GM15510 (cell line): ENCODE data around the gene PCDHGA11.

Source experiments
- POLR2A ChIP-seq: IDR thresholded peaks from 3 replicates; pipeline ENCODE4 v1.6.1; 2011; ENCODE audit warnings: borderline replicate concordance; ENCODE audit not compliant: insufficient read length; ENCODE audit errors: extremely low read depth

The PCDHGA11 gene

DNA sequence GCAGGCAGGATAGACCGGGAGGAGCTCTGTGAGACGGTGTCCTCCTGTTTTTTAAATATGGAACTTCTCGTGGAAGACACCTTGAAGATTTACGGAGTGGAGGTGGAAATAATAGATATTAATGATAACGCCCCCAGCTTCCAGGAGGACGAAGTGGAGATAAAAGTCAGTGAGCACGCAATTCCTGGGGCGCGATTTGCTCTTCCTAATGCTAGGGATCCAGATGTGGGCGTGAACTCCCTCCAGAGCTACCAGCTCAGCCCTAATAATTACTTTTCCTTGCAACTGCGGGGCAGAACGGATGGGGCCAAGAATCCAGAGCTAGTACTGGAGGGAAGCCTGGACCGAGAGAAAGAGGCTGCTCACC, 621 bp downstream of the PCDHGA11 start:
- no peak for TF ChIP-seq POLR2A

DNA sequence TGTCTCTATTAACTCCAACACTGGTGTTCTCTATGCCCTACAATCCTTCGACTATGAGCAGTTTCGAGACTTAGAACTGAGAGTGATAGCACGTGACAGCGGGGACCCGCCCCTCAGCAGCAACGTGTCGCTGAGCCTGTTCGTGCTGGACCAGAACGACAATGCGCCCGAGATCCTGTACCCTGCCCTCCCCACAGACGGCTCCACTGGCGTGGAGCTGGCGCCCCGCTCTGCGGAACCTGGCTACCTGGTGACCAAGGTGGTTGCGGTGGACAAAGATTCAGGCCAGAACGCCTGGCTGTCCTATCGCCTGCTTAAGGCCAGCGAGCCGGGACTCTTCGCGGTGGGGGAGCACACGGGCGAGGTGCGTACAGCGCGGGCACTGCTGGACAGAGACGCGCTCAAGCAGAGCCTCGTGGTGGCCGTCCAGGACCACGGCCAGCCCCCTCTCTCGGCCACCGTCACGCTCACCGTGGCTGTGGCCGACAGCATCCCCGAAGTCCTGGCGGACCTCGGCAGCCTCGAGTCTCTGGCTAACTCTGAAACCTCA, 2.0 kb downstream of the PCDHGA11 start:
- TF ChIP-seq POLR2A, result no peak

DNA sequence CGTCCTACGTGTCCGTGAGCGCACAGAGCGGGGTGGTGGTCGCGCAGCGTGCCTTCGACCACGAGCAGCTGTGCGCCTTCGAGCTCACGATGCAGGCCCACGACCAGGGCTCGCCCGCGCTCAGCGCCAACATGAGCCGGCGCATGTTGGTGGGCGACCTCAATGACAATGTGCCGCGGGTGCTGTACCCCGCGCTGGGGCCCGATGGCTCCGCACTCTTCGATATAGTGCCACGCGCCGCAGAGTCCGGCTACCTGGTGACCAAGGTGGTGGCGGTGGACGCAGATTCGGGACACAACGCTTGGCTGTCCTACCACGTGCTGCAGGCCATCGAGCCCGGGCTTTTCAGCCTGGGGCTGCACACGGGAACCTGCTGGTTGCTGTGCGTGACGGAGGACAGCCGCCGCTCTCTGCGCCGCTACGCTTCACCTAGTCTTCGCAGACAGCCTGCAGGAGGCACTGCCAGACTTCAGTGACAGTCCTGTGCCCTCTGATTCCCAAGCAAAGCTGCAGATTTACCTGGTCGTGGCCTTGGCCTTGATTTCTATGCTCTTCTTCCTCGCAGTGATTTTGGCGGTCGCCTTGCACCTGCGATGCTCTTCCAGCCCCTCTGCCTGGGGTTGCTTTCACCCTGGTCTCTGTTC, 7.1 kb downstream of the PCDHGA11 start:
- TF ChIP-seq POLR2A, result no peak

DNA sequence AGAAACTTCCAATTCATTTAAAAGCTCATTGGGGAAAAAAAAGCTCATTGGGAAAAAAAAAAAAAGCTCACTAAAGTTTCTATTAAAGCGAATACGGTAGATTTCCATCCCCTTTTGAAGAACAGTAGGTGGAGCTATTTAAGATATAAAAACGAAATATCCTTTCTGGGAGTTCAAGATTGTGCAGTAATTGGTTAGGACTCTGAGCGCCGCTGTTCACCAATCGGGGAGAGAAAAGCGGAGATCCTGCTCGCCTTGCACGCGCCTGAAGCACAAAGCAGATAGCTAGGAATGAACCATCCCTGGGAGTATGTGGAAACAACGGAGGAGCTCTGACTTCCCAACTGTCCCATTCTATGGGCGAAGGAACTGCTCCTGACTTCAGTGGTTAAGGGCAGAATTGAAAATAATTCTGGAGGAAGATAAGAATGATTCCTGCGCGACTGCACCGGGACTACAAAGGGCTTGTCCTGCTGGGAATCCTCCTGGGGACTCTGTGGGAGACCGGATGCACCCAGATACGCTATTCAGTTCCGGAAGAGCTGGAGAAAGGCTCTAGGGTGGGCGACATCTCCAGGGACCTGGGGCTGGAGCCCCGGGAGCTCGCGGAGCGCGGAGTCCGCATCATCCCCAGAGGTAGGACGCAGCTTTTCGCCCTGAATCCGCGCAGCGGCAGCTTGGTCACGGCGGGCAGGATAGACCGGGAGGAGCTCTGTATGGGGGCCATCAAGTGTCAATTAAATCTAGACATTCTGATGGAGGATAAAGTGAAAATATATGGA, 9.7 kb downstream of the PCDHGA11 start, which contains the start of gene PCDHGA12:
Gene PCDHGA12 (plus strand): TSS at position 176 of the 782 bp plus-strand sequence. CDS start 253 bp downstream, at position 429.
- no peak for TF ChIP-seq POLR2A

DNA sequence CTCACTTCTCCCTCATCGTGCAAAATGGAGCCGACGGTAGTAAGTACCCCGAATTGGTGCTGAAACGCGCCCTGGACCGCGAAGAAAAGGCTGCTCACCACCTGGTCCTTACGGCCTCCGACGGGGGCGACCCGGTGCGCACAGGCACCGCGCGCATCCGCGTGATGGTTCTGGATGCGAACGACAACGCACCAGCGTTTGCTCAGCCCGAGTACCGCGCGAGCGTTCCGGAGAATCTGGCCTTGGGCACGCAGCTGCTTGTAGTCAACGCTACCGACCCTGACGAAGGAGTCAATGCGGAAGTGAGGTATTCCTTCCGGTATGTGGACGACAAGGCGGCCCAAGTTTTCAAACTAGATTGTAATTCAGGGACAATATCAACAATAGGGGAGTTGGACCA, 10.4 kb downstream of the PCDHGA11 start:
- TF ChIP-seq POLR2A, result no peak

DNA sequence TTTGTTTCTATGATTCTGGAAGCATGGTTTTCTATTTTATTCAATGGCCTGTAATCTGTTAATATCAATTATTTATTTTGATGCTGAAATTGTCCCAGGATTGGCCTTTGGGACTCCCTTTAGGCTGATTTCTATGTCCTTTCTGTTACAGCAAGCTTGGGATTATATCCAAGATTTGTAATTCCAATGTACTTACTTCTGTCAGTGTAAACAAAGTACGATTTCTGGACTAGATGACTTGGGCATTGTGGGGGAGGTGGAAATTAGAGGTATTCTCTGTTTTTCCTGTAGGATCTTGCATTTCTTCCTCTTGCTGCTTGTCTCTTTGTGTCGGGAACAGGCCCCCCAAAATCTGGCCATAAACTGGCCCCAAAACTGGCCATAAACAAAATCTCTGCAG, 13.2 kb downstream of the PCDHGA11 start:
- TF ChIP-seq POLR2A, result no peak

DNA sequence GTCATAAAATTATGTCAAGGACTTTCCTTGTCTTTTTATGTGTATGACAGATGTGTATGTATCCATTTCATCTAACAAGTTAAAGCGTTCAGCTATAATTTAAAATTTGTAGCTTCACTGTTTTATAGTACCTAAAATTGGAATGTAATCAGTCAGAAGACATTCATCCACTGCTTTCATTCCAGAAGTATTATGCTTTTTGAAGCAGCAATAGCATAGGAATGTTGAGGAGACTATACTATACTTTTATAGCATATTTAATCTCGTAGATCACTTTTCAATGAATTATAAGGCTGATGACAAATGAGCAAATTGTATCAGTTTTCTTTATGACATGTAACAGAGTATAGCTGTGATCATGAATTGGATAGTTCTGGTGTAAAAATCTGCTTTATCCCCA, 16.4 kb downstream of the PCDHGA11 start:
- no peak for TF ChIP-seq POLR2A

DNA sequence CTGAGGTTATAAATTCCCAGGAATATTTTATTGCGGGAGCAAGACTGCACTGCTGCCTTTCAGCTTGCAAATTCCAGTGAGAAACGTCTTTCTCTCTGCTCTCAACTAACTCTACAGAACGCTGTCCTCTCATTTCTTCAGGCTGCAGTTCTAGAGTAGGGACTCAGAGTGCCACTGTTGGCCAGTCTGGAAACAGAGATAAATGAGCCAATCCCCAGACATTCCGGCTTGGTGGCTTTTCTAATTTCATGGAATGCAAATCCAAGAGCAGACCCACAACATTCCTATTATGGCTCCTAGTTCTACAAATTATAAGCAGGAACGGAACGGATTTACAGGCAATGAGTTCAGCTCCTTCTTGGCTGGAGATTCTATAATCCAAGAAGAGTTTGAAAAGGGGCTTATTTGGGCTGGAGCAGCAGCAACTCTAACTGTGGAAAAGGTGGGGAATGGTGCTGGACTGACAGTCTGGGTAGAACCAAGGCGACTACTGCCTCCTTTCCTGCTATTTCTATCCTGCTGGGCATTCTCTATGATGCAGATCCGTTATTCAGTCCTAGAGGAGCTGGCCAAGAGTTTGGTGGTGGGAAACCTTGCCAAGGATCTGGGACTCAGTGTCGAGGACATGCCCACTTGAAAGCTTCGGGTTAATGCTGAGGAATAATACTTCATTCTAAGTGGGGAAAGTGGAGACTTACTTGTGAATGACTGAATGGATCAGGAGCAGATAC, 18.7 kb downstream of the PCDHGA11 start:
- no peak for TF ChIP-seq POLR2A

DNA sequence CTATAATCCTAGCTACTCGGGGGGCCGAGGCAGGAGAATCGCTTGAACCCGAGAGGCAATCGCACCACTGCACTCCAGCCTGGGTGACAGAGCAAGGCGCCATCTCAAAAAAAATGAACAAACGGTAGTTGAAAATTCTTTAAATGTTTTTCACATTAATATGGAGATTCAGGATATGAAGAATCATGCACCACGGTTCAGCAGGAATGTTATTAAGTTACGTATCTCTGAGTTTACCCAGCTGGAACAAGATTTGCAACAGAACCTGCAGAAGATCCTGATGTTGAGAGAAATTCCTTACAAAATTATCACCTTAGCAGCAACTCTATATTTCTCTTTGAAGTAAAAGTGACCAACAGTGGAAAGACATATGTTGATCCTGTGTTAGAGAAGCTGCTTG, 19.5 kb downstream of the PCDHGA11 start:
- no peak for TF ChIP-seq POLR2A

DNA sequence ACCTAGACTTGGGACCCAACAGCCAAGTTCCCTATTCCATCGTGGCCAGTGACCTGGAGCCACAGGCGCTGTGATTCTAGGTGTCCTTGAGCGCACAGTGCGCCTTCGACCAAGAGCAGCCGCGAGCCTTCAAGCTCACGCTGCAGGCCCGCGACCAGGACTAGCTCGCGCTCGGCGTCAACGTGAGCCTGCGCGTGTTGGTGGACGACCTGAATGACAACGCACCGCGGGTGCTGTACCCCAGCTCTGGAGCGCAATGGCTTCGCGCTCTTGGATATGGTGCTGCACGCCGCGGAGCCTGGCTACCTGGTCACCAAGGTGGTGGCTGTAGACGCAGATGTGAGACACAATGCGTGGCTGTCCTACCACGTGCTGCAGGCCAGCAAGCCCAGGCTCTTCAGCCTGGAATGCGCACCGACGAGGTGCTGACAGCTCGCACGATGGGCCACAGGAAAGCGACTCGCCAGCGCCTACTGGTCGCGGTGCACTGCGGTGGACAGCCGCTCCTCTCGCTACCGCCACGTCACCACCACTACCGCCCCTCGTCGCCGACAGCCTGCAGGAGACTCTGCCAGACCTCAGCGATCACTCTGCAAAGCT, 20.8 kb downstream of the PCDHGA11 start:
- no peak for TF ChIP-seq POLR2A

DNA sequence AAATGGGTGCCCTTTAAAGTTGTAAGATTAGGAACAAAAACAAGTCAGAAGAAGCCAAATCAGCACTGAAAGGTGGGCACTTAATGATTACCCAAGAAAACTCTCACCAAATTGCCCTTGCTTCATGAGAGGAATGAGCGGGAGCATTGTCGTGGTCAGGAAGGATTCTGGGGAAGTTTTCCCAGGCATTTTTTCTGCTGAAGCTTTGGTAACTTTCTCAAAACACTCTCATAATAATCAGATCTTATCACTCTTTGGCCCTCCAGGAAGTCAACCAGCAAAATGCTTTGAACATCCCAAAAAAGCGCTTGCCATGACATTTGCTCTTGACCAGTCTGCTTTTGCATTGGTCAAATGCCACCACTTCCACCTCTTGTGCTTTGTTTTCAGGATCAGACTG, 44.5 kb downstream of the PCDHGA11 start:
- TF ChIP-seq POLR2A, result no peak
